Small intestine (tissue), 7 donors: ENCODE data around the gene CCDC88A. TPM values are rescaled to one million over a fixed set of nuclear protein-coding genes. Genes with fewer than 3 reads are reported as not detected.
A peak's percentile ranks its signal among the peaks of the same experiment; 100 is the strongest.

Experiments
- DNase-seq, 2 donors: peaks; one replicate each; pipeline versions ENCODE4 v3.0.0 to v3.0.0-alpha.2; 2013
- FAIRE-seq: peaks from 2 replicates; lab custom pipeline; 2012; peaks lifted over from hg19 to GRCh38; lab: Jason Lieb, UNC
- H3K27ac ChIP-seq, 3 donors: one replicate each; pipeline ENCODE4 v1.5.1; 2013; ENCODE audit warnings: low read length in 2 of 3, mild to moderate bottlenecking in 2 of 3, control low read depth in 1 of 3, inconsistent platforms in 1 of 3, low read depth in 1 of 3, moderate library complexity in 1 of 3
- H3K27me3 ChIP-seq, 3 donors: one replicate each; pipeline ENCODE4 v1.6.1; 2013; ENCODE audit warnings: low read length in 3 of 3, inconsistent platforms in 1 of 3; ENCODE audit not compliant: control insufficient read depth in 3 of 3, insufficient read depth in 3 of 3
- H3K36me3 ChIP-seq, 3 donors: one replicate each; pipeline ENCODE4 v1.6.1; 2013; ENCODE audit warnings: low read length in 3 of 3, inconsistent platforms in 1 of 3, low read depth in 1 of 3, mild to moderate bottlenecking in 1 of 3, moderate library complexity in 1 of 3; ENCODE audit not compliant: control insufficient read depth in 3 of 3, insufficient read depth in 2 of 3
- H3K4me1 ChIP-seq, 3 donors: one replicate each; pipeline ENCODE4 v1.6.1; 2013; ENCODE audit warnings: low read length in 2 of 3, inconsistent platforms in 1 of 3, low read depth in 1 of 3, mild to moderate bottlenecking in 1 of 3, moderate library complexity in 1 of 3; ENCODE audit not compliant: control insufficient read depth in 3 of 3, insufficient read depth in 2 of 3
- H3K4me3 ChIP-seq, 3 donors: one replicate each; pipeline ENCODE4 v1.5.1; 2013; ENCODE audit warnings: low read length in 3 of 3, control low read depth in 1 of 3, inconsistent platforms in 1 of 3, low read depth in 1 of 3, mild to moderate bottlenecking in 1 of 3, moderate library complexity in 1 of 3
- H3K9me3 ChIP-seq, 2 donors: one replicate each; pipeline ENCODE4 v1.6.1; 2013; ENCODE audit warnings: low read depth in 1 of 2, low read length in 1 of 2; ENCODE audit not compliant: control insufficient read depth in 2 of 2, insufficient read depth in 1 of 2
- WGBS, 3 donors: extraction: QIAGEN DNeasy Blood & Tissue Kit; methylation state at CpG; one replicate each; pipeline ENCODE4 v1.1.7; 2013; 5-methylcytosine and 5-hydroxymethylcytosine counted together
- polyA plus RNA-seq, 4 donors: library from polyadenylated mRNA; stranded (reverse) in 3 of 4; unstranded in 1 of 4; fragments of 200-250 nt in 3 of 4; fragments of 120-200 nt in 1 of 4; gene quantifications; one replicate each; pipeline versions ENCODE4 v1.2.1 to v1.2.3, GENCODE V29; 2013
- donor health status: healthy with polysubstance abuse.
- donor health status: control.
- donor health status: control.
- donor health status: Bipolar disorder and iron deficiency.
- donor health status: healthy.

The CCDC88A gene
- polyA plus RNA-seq, 4 donors = 0.67 to 12.9 (median 4.0) TPM

GRCh38 chr2:55418512-55419232 is 984 bp downstream of the CCDC88A start:
- WGBS, 3 donors = 5 to 12% (median 10%) methylated on average over 11 of the region's 11 CpGs
- no peak for FAIRE-seq

GRCh38 chr2:55418072-55418471 is 1.6 kb downstream of the CCDC88A start:
- Histone ChIP-seq H3K27ac (no peak overlapping the region), H3K4me1 (no peaks in the 10 kb centered on the region), H3K27me3 (peaks cover 0 to 12% (median 0%) of the 10 kb centered on the region in 3 donors), H3K9me3 (no peaks in the 10 kb centered on the region), H3K36me3 (no peaks in the 10 kb centered on the region), H3K4me3 (no peak overlapping the region)
- no peak for DNase-seq
- FAIRE-seq = no peak
- WGBS, 3 donors = 17 to 20% (median 18%) methylated on average over 2 of the region's 2 CpGs

More at GRCh38 chr2:55418512-55419232, 984 bp downstream of the CCDC88A start:
- H3K4me3 ChIP-seq = peak overlapping the region in 2 of 3 donors; percentile 67 to 70
- H3K4me1 ChIP-seq = no peaks in the 10 kb centered on the region
- no peaks in the 10 kb centered on the region for H3K36me3 ChIP-seq
- peak overlapping the region in 2 of 3 donors; percentile 79 to 91 for H3K27ac ChIP-seq
- no peaks in the 10 kb centered on the region for H3K9me3 ChIP-seq
- peaks cover 0 to 12% (median 0%) of the 10 kb centered on the region in 3 donors for H3K27me3 ChIP-seq
- peak; percentile 6 to 26 for DNase-seq

GRCh38 chr2:55416786-55417568 is 2.7 kb downstream of the CCDC88A start:
- Histone ChIP-seq H3K9me3 (no peaks in the 10 kb centered on the region), H3K4me1 (no peaks in the 10 kb centered on the region), H3K4me3 (no peak overlapping the region), H3K27me3 (peaks cover 0 to 12% (median 0%) of the 10 kb centered on the region in 3 donors), H3K27ac (no peak overlapping the region), H3K36me3 (peaks cover 0 to 2% (median 0%) of the 10 kb centered on the region in 3 donors)
- DNase-seq (no peak), FAIRE-seq (no peak)
- 67 to 80% (median 77%) methylated on average over 5 of the region's 5 CpGs for WGBS, 3 donors

GRCh38 chr2:55415300-55415699 is 4.4 kb downstream of the CCDC88A start:
- Histone ChIP-seq H3K36me3 (peaks cover 0 to 4% (median 0%) of the 10 kb centered on the region in 3 donors), H3K9me3 (no peaks in the 10 kb centered on the region), H3K27me3 (peaks cover 0 to 12% (median 0%) of the 10 kb centered on the region in 3 donors), H3K4me1 (no peaks in the 10 kb centered on the region), H3K4me3 (no peak overlapping the region), H3K27ac (no peak overlapping the region)
- FAIRE-seq (no peak), DNase-seq (no peak)
- WGBS, 3 donors = 72 to 79% (median 77%) methylated on average over 2 of the region's 2 CpGs

- no peak for FAIRE-seq
- no peak for DNase-seq
- Histone ChIP-seq H3K9me3 (no peaks in the 10 kb centered on the region), H3K4me1 (no peaks in the 10 kb centered on the region), H3K4me3 (no peak overlapping the region), H3K27me3 (no peaks in the 10 kb centered on the region), H3K27ac (no peak overlapping the region), H3K36me3 (peaks cover 0 to 11% (median 0%) of the 10 kb centered on the region in 3 donors)
- WGBS, 3 donors = 82 to 86% (median 84%) methylated on average over 12 of the region's 12 CpGs
Observed at GRCh38 chr2:55408918-55409868, 10.5 kb downstream of the CCDC88A start.

- no peaks in the 10 kb centered on the region for H3K4me1 ChIP-seq
- H3K27ac ChIP-seq = no peak overlapping the region
- no peak for DNase-seq
- no peaks in the 10 kb centered on the region for H3K27me3 ChIP-seq
- no peak overlapping the region for H3K4me3 ChIP-seq
- peaks cover 0 to 11% (median 0%) of the 10 kb centered on the region in 3 donors for H3K36me3 ChIP-seq
- no peaks in the 10 kb centered on the region for H3K9me3 ChIP-seq
- FAIRE-seq = no peak
- WGBS, 3 donors = 62 to 76% (median 70%) methylated on average over 5 of the region's 5 CpGs
Observed at GRCh38 chr2:55408098-55408882, 11.4 kb downstream of the CCDC88A start.

- no peaks in the 10 kb centered on the region for H3K27me3 ChIP-seq
- 82 to 91% (median 84%) methylated on average over 2 of the region's 2 CpGs for WGBS, 3 donors
- no peak for FAIRE-seq
Observed at GRCh38 chr2:55405116-55405515, 14.5 kb downstream of the CCDC88A start.

More at GRCh38 chr2:55405116-55405515, 14.5 kb downstream of the CCDC88A start:
- no peak for DNase-seq
- peaks cover 0 to 7% (median 0%) of the 10 kb centered on the region in 3 donors for H3K36me3 ChIP-seq
- no peak overlapping the region for H3K27ac ChIP-seq
- no peaks in the 10 kb centered on the region for H3K4me1 ChIP-seq
- H3K9me3 ChIP-seq = no peaks in the 10 kb centered on the region
- H3K4me3 ChIP-seq = no peak overlapping the region
